Renal pelvis (tissue), 4 donors: Measurements from ENCODE around the gene TEDC1. TPM values are rescaled to one million over a fixed set of nuclear protein-coding genes. Genes with fewer than 3 reads are reported as not detected.
A peak's percentile ranks its signal among the peaks of the same experiment; 100 is the strongest.

Source experiments
- DNase-seq: peaks from one replicate; pipeline ENCODE4 v3.0.0-alpha.2; 2013
- polyA plus RNA-seq, 3 donors: library from polyadenylated mRNA; unstranded; fragments of 120-200 nt; gene quantifications; one replicate each; pipeline ENCODE4 v1.2.1, GENCODE V29; 2013; ENCODE audit not compliant: insufficient read length in 3 of 3

TEDC1 gene
- polyA plus RNA-seq, 3 donors = 10.9 to 13.7 (median 11.1) TPM

DNA sequence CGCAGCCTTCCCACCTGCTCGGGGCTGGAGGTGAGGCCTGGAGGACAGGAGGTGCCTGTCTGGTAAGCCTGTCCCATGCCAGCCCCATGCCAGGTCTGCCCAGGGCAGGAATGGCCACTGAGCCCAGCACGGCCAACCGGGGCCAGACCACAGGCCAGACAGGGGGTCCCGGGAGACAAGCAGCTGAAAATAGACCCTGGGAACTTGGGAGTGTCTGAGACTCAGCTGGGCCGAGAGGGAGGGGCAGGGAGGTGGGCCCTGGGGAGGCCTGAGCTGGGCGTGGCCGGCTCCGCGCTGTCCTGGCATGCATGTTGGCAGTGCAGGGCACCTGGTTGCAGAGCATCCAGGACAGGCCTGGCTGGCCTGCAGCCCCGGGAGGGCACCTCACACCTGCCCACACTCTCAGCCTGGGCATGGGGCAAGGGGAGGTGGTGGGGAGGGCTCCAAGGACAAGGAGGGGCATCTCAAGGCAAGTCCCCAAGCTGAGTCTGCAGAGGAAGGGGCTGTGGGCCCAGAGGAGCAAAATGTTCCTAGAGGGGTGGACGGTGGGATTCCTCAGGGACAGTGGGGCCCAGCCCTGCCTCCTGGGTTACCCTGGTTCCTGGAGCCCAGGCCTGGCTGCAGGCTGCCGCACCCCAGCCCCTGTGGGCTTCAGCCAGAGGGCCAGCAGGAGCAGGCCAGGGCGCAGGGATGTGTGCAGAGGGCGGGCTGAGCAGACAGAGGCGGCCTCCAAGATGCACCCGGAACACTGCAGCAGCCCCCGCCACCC, 7.6 kb upstream of the TEDC1 start:
- no peak for DNase-seq

DNA sequence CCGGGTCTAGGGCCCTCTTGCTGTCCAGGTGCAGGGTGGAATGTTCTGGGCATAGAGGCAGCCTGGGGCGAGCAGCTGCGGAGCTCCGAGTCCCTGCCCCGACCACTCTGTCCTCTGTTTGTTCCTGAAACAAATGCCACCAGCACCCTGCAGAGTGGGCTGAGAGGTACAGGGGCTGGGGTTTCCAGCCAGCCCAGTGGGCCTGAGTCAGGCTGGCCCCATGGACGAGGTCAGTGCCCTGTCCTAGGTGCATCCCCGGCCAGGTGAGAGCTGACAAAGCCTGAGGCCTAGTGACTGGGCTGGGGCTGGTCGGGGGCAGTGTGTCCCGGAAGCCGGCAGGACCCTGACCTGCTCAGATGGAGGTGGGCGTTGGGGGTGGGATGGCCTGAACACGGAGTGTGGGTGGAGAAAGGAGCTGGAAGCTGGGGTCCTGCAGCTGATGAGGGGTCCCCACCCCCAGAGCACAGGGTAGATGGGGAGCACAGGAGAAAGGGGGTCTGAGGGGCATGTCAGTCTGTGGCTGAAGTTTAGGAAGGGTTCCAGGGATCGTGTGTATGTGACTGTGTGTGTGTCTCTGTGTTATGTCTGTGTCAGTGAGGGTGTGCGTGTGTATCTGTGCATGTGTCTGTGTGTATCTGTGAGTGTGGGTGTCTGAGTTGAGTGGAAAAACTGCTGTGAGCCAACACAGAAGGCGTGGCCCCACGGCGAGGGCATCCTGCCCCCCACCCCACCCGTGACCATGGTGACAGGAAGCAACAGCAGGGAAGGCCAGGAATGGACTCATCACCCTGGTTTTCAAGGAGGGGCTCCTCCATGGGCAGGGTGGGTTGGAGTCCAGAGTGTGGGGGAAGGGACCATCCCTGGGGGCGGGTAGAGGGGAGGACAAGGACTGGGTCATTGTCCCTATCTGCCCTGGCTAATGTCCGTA, 6.7 kb upstream of the TEDC1 start:
- no peak for DNase-seq

GRCh38 chr14:105484997-105485393, 6.1 kb upstream of the TEDC1 start:
- DNase-seq = no peak

DNA sequence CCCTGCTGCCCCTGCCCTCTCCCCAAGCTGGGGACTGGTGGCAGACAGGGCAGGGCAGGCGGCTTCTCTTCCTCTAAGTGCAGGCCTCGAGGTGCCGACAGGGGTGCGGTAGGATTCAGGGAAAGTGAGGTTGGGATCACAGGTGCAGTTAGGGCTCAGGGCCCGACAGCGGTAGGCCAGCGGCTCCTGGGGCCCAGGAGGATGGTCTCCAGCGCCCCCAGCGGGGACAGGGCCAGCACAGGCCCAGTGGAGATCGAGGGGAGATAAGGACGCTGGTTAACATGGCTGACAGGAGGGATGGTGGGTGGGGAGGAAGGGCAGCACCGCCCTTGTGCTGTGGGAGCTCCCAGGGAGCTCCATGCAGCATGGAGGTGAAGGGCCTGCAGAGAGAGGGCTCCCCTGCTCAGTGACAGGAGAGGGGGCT, 5.3 kb upstream of the TEDC1 start:
- DNase-seq = no peak

GRCh38 chr14:105486163-105486973, 4.7 kb upstream of the TEDC1 start, which contains the start of gene CRIP1:
Gene CRIP1, plus strand, starts transcription at chr14:105486886. Its CDS starts 374 bp downstream, at chr14:105487260.
- DNase-seq = no peak

DNA sequence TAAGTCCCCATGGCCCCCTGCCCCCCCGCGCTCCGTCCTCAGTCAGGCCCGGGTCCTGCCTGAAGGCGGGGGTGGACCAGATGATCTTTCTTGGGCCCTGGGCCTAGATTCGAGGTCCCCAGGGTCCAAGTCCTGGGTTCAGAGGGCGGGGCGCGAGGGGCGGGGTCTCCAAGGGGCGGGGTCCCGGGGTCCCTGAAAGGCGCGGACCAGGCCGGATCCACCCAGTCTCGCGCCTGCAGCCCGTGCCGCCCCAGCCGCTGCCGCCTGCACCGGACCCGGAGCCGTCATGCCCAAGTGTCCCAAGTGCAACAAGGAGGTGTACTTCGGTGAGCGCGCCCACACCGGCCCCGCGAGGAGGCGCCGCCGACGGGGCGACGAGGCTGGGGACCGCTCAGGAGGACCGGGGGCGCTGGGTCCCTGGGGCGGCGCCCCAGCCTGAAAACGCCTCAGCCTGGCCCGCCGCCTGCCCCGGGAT, 4.0 kb upstream of the TEDC1 start:
- no peak for DNase-seq

DNA sequence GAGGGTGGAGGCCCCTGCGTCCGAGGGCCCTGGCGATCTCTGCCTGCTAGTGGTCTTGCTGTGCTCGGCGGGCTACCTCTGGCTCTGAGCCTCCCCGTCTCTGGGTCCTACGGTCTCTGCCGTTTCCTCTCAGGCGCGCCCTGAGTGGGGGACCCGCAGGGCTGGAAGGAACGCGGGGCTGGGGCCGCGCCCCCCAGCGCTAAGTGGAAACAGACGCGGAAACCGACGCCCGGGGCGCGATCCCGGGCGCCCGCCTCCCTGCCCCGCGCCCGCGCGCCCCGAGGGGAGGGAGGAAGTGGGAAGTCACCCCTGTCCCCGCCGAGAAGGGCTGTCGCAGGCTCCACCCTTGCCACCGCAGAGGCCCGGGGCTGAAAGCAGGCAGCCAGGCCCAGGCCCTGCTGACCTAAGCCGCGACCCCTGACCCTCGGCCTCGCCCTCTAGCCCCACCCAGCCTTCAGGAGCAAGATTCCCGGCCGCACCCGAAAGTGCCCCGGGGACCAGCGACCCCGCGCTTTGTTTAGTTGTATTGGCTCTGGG, 3.5 kb upstream of the TEDC1 start:
- DNase-seq = no peak

GRCh38 chr14:105487986-105488777, 2.9 kb upstream of the TEDC1 start:
- DNase-seq = no peak

- no peak for DNase-seq
Observed at GRCh38 chr14:105488781-105489541, 2.1 kb upstream of the TEDC1 start.

DNA sequence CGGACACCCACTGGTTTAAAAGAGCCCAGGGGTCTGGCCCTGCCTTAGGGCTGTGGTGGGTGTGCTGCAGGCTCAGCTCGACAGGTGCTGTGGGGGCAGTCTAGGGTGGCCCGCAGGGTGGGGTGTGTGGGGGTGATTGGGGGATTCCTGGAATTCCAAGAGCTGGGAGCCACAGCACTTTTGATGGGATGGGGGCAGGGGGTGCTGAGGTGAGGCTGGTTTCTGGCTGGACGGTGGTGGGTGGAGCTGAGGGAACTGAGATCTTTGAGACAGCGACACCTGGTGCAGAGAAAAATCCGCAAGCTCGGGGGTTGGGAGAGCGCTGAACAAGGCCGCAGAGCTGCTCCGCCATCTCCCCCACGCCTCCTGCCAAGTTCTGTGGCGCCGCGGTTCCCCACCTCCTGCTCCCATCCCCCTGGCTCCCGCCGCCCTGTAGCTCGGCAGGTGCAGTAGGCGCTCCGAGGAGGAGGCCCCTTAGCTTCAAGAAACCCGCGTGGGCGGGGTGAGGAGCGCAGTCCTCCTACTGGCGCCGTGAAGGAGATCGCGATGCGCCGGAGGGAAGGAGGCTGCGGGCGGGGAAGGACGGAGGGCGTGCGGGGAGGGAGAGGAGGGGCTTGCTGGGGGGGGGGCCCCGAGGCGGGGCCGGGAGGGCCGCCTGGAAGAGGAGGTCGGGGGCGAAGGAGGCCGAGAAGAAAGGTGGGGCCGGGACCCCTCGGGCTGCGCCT, 1.3 kb upstream of the TEDC1 start:
- peak; percentile 92 for DNase-seq

GRCh38 chr14:105490267-105490571, 827 bp upstream of the TEDC1 start:
- DNase-seq = no peak

DNA sequence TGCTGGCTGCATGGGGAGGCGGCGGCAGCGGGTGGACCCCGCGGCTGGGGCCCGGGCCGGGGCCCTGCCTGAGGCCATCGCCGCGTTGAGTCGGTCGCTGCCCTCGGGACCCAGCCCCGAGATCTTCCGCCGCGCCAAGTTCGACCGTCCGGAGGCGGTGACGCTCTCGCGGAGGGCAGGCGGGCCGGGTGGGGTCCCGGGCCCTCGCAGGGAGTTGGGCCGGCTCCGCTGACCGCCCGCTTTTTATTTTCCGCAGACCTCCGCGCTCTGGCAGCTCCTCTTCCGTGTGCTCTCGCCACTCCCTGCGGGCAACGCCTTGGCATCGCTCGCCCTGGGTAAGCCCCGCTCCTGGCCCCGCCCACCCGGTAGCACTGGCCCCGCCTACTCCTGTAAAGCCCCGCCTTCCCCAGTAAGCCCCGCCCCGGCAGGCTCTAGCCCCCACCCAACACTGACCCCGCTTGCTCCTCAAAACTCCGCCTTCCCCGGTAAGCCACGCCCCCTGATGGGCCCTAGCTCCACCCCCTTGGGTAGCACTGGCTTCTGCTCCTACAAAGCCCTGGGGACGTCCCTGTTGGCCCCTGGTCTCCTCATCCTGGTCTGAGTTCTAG, 424 bp downstream of the TEDC1 start:
- no peak for DNase-seq

DNA sequence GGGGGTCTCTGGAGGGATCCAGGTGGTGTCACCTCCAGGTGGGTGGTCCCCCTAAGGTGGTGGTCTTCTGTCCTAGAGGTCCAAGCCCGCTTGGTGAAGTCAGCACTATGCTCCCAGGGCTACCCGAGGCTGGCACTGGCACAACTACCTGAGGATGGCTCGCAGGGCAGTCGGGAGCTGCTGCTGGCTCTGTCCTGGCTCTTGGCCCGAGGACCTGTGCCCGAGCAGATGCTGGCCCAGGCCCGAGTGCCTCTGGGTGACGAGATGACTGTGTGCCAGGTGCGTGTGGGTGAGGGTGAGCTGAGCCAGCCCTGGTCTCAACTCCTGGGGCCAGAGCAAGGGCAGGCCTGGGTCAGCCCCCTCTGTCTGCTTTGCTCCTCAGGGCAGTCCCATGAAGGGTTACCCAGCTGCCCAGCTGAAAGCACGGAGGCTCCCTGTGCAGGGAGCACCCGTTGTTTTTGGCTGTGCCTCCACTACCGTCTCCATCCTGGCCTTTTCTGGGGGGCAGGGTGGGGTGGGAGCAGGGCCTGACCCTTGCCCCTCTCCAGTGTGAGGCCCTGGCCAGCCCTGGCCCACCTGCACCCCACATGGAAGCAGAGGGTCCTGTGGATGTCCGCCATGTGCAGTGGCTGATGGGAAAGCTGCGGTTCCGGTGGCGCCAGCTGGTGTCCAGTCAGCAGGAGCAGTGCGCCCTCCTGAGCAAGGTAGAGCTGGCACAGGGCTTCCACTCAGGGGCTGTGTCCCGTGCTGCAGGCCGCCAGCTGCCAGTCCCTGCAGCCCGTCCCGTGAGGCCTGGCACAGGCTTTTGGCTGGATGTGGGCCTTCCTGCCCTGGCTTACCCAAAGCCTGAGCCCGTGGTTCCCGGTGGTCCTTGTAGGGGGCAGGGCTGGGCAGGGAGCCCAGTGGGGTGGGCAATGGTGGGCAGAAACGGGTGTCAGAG, 1.3 kb downstream of the TEDC1 start:
- DNase-seq = no peak

- no peak for DNase-seq
Observed at GRCh38 chr14:105492971-105493871, 2.2 kb downstream of the TEDC1 start.

- DNase-seq = no peak
Observed at GRCh38 chr14:105493921-105494605, 3.0 kb downstream of the TEDC1 start.

DNA sequence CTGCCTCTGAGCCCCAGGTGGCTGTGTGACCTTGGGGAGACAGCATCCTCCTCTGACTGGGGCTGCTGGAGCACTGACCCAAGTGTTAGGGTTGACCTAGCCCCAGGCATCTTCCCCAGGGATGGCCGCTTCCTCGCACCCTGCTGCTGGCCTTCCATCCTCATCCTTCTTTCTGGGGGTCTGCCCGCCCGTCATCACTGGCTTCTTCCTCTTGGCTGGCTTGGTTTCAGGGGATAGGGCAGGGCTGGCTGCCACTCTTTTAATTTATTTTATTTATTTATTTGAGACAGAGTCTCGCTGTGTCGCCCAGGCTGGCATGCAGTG, 3.5 kb downstream of the TEDC1 start:
- no peak for DNase-seq
